BE2C (cell line): ENCODE results near the gene JPH2.

Experiments used
- DNase-seq: peaks from one replicate; pipeline ENCODE4 v3.0.0-alpha.2; 2020
- H3K27me3 ChIP-seq: fragments of 250-450 bp; sonication (Bioruptor Pico); 2 replicates; pipeline ENCODE4 v1.5.1; 2020; ENCODE audit warnings: mild to moderate bottlenecking
- H3K36me3 ChIP-seq: fragments of 250-450 bp; sonication (Bioruptor Pico); 2 replicates; pipeline ENCODE4 v1.5.1; 2020; ENCODE audit warnings: mild to moderate bottlenecking
- H3K4me1 ChIP-seq: fragments of 250-450 bp; sonication (Bioruptor Pico); 2 replicates; pipeline ENCODE4 v1.5.1; 2020
- H3K4me3 ChIP-seq: 2 replicates; pipeline ENCODE4 v1.5.1; 2011; ENCODE audit warnings: low read depth, low read length
- H3K9me3 ChIP-seq: fragments of 250-450 bp; sonication (Bioruptor Pico); 2 replicates; pipeline ENCODE4 v1.5.1; 2020
- CTCF ChIP-seq: IDR thresholded peaks from 2 replicates; pipeline ENCODE4 v1.5.1; 2012; ENCODE audit warnings: mild to moderate bottlenecking, low read depth, low read length

Gene JPH2

DNA sequence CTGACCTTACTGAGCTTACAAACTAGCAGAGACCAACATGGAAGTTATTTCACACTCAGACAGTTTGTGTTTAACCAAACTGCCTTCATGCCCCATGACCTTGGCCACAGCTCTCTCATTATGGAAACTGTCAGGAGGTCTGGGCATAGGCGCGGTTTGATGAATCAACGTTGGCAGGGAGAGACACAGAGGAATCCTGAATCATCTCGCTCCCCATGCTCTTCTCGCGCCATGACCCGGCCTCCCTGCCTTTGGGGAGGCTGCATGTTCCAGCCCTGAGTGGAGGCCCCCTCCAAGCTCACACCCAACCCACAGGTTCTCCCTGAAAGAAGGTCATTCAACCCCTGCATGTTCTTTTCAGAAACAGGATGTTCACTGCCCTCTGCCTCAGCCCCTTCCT lies 44.2 kb upstream of the JPH2 start:
- Histone ChIP-seq H3K36me3 (no peaks in the 10 kb centered on the region), H3K4me3 (no peak overlapping the region), H3K4me1 (no peaks in the 10 kb centered on the region), H3K9me3 (no peaks in the 10 kb centered on the region), H3K27me3 (no peaks in the 10 kb centered on the region)
- TF ChIP-seq CTCF, result no peak
- DNase-seq, result no peak

DNA sequence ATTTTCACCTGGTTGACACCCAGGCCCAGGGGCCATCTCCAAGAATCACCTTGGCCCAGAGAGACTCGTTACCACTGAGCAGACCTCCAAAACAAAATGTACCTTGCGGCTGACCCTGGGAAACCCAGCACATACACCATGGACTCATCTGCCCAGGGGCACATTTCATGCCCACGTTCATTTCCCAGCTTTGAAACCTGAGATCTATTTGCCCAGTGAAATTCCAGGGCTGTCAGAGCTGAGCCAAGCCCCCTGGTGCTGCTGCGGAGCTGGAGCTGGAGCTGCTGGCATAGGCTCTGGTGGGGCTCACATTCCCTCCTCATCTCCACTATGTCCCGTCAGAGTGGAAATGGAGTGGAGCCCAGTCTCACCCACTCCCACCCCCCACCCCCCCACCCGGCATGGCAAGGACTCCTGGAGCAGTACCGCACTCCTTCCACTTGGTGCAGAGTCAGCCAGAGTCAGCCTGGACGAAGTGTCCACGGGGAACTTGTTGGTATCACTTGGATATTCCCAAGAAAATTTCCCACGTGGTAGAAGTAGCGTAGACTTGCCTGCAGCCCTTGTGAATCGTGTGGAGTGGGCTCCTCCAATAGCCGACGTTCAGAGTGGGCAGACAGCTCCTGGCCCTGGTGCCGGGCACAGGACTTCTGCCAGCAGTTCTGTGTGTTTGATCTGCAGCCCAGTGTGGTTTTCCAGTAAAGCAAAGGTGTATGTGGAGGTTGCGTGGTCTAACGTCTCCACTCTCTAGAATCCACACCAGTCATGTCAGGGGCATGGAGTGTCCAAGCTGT lies 41.7 kb upstream of the JPH2 start:
- no peak for DNase-seq
- Histone ChIP-seq H3K36me3 (no peaks in the 10 kb centered on the region), H3K27me3 (no peaks in the 10 kb centered on the region), H3K4me3 (no peak overlapping the region), H3K4me1 (no peaks in the 10 kb centered on the region), H3K9me3 (no peaks in the 10 kb centered on the region)
- TF ChIP-seq CTCF, result no peak

GRCh38 chr20:44224637-44225036 lies 37.6 kb upstream of the JPH2 start:
- Histone ChIP-seq H3K4me1 (no peaks in the 10 kb centered on the region; the same call in 1 of the 2 replicates), H3K4me3 (no peak overlapping the region), H3K9me3 (no peaks in the 10 kb centered on the region), H3K27me3 (no peaks in the 10 kb centered on the region), H3K36me3 (no peaks in the 10 kb centered on the region)
- no peak for TF ChIP-seq CTCF
- DNase-seq, result no peak

DNA sequence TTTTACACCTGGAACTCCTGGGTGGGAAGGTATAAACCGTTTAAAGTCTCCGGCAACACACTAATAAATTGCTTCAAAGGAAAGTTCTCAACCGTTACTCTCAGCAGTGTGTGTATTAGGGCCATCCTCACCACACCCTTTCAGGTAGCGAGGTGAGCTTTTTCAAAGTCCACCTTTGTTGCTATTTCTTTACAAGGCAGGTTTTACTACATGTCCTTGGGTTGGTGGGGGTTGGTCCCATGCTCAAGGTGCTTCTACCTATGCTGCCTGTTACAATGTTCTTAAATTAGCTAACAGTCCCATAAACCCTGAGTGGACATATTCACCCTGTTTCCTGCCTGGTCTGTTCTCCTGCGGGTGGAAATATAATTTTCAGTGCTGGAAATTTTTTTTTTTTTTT lies 36.7 kb upstream of the JPH2 start:
- Histone ChIP-seq H3K9me3 (no peaks in the 10 kb centered on the region), H3K4me1 (no peaks in the 10 kb centered on the region; the same call in 1 of the 2 replicates), H3K36me3 (no peaks in the 10 kb centered on the region), H3K27me3 (no peaks in the 10 kb centered on the region), H3K4me3 (no peak overlapping the region)
- TF ChIP-seq CTCF, result no peak
- no peak for DNase-seq

GRCh38 chr20:44222633-44223368 lies 35.8 kb upstream of the JPH2 start:
- Histone ChIP-seq H3K36me3 (no peaks in the 10 kb centered on the region), H3K27me3 (no peaks in the 10 kb centered on the region), H3K9me3 (no peaks in the 10 kb centered on the region), H3K4me3 (no peak overlapping the region), H3K4me1 (no peaks in the 10 kb centered on the region; the same call in 1 of the 2 replicates)
- DNase-seq, result no peak
- TF ChIP-seq CTCF, result peak; percentile 27; the same call in 1 of the 2 replicates

DNA sequence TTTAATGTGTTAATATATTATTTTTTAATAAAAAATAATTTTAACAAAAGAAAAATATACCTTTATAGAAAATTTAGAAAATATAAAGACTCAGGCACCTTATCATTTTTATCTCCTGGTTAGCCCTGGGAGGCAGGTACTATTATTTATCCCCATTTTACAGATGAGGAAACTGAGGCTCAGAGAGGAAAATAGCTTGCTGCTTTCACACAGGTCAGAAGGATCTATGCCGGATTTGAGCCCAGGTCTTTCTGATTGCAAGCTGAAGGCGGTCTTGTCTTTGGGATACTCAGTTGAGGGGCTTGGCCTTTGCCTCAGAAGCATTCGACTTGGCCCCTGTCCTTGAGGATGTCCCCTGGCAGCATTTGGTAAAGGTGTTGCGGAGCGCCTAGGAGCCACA lies 35.0 kb upstream of the JPH2 start:
- no peaks in the 10 kb centered on the region for H3K9me3 ChIP-seq
- DNase-seq, result no peak
- peaks cover 4% of the 10 kb centered on the region for H3K4me1 ChIP-seq
- TF ChIP-seq CTCF, result no peak
- no peaks in the 10 kb centered on the region for H3K36me3 ChIP-seq
- no peaks in the 10 kb centered on the region for H3K27me3 ChIP-seq
- H3K4me3 ChIP-seq, result no peak overlapping the region
